Measurements from ENCODE around the gene CIP2A.

DNA sequence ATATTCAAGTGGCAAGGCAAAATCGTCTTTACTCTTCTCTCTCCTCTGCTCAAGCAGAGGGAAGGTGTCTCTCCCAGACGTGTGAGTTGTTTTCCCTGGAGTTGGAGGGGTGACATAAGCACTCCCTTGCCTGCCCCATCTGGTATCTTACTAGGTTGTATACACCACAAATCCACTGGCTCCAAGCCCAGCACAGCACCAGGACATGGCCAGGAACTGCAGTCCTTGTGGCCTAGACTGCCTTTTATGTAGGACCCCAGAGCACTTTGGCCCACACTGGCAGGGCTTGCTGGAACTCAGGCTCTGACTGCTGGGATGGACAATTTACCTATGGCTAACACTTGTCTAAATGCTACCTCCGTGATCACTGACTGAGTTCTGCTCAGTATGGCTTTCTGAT lies 34.3 kb upstream of the CIP2A start:
- TF ChIP-seq POLR2A (IDR thresholded peaks at IDR 0.05): no peak
- TF ChIP-seq CTCF (IDR thresholded peaks at IDR 0.05): no peak
